T-helper 9 cell (primary cell): ENCODE results near the gene PRR35.
A peak's percentile ranks its signal among the peaks of the same experiment; 100 is the strongest.
"Not testable (repeated sequence)": the region's sequence is repeated elsewhere in the genome, so short reads cannot be mapped to it uniquely, and the experiment has no call there.

Experiments
- DNase-seq: peaks from one replicate; pipeline ENCODE4 v3.0.0-alpha.2; 2020

The PRR35 gene

GRCh38 chr16:597655-598054 lies 37.5 kb downstream of the PRR35 start:
- not testable (repeated sequence) for DNase-seq

- no peak for DNase-seq
These were observed 38.9 kb downstream of the PRR35 start for GRCh38 chr16:598823-599739.

GRCh38 chr16:600781-601180 lies 40.6 kb downstream of the PRR35 start:
- DNase-seq, result no peak

GRCh38 chr16:603933-604332 lies 43.7 kb downstream of the PRR35 start:
- DNase-seq, result no peak

GRCh38 chr16:606656-607307 lies 46.6 kb downstream of the PRR35 start:
- DNase-seq, result no peak

GRCh38 chr16:608019-608418 lies 47.8 kb downstream of the PRR35 start:
- DNase-seq, result no peak

- no peak for DNase-seq
These were observed 49.1 kb downstream of the PRR35 start for GRCh38 chr16:609316-609715.

- DNase-seq, result no peak
These were observed 49.8 kb downstream of the PRR35 start for GRCh38 chr16:609984-610383.

- DNase-seq, result peak; percentile 58
These were observed 50.6 kb downstream of the PRR35 start for GRCh38 chr16:610513-611381.

GRCh38 chr16:615122-615521 lies 54.9 kb downstream of the PRR35 start:
- no peak for DNase-seq
